Immature natural killer cell (primary cell): ENCODE measurements around the gene HS3ST6. TPM values are rescaled to one million over a fixed set of nuclear protein-coding genes. Genes with fewer than 3 reads are reported as not detected.
"Not testable (repeated sequence)": the region's sequence is repeated elsewhere in the genome, so short reads cannot be mapped to it uniquely, and the experiment has no call there.

Experiments
- DNase-seq, 3 donors: peaks; one replicate each; pipeline ENCODE4 v3.0.0; 2022; ENCODE audit warnings: mixed read lengths in 1 of 3
- H3K27ac Mint-ChIP-seq, 6 donors: one replicate each; pipeline ENCODE4 v1.8.0; 2020; ENCODE audit warnings: mixed read lengths in 6 of 6, mild to moderate bottlenecking in 5 of 6, inconsistent platforms in 4 of 6, moderate library complexity in 3 of 6
- H3K27me3 Mint-ChIP-seq, 3 donors: one replicate each; pipeline ENCODE4 v1.8.0; 2020 to 2021; ENCODE audit warnings: low read depth in 3 of 3, mild to moderate bottlenecking in 3 of 3, mixed read lengths in 3 of 3, moderate library complexity in 3 of 3, inconsistent platforms in 1 of 3
- H3K36me3 Mint-ChIP-seq, 3 donors: one replicate each; pipeline ENCODE4 v1.8.0; 2020; ENCODE audit warnings: mixed read lengths in 3 of 3, inconsistent platforms in 2 of 3, mild to moderate bottlenecking in 2 of 3
- H3K4me1 Mint-ChIP-seq, 2 donors: one replicate each; pipeline ENCODE4 v1.8.0; 2020; ENCODE audit warnings: inconsistent platforms in 2 of 2, mild to moderate bottlenecking in 2 of 2, mixed read lengths in 2 of 2, moderate library complexity in 1 of 2
- H3K4me3 Mint-ChIP-seq, 5 donors: one replicate each; pipeline ENCODE4 v1.8.0; 2020; ENCODE audit warnings: mild to moderate bottlenecking in 5 of 5, mixed read lengths in 5 of 5, inconsistent platforms in 3 of 5, moderate library complexity in 3 of 5
- H3K9me3 Mint-ChIP-seq, 6 donors: one replicate each; pipeline ENCODE4 v1.8.0; 2020; ENCODE audit warnings: mild to moderate bottlenecking in 6 of 6, mixed read lengths in 6 of 6, inconsistent platforms in 4 of 6, moderate library complexity in 3 of 6
- polyA plus RNA-seq, 3 donors: library from polyadenylated mRNA; unstranded; fragments of 300-500 nt; fragmentation: Illumina TruSeq; gene quantifications; one replicate each; pipeline ENCODE4 v1.2.3, GENCODE V29; 2021

The HS3ST6 gene
- polyA plus RNA-seq, 3 donors from 2014 or later, result not detected

DNA sequence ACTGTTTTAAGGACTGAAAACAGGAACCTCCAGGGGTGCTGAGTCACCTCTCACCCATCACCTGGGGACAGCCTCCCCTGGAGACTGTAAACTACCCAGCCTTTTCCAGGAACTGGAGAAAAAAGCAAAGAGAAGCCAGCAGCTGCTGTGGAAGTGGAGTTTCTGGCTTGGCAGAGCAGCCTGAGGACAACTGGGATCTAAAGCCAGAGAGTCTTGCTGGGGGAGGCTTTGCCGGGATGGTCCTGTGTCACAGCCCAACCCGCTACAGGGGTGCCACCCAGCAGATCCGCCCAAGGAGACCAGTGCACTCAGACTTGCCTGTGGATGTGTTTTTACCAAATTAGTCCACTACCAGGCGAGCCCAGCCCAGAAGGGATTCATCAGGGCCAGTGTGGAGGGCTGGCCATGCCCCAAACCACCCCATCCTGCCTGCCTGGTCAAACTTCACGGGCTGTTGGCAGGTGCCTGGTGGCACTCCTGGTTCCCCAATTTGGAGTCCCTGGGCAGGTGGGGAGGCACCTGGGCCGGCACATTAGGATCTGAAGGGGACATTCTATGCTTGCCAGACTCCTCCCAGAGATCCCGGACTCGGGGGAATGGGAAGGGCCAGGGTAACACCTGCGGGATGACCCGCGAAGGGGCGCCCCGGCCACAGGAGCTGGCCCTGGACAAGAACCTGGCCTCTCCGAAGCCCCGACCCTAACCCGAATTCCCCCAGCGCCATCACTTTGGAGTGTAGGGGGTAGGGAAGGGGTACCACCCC is 24.0 kb upstream of the HS3ST6 start:
- Mint-ChIP-seq H3K36me3 (peaks cover 0 to 11% (median 3%) of the 10 kb centered on the region in 3 donors), H3K27ac (peak overlapping the region in 3 of 6 donors; percentile 50 to 83 (median 62)), H3K4me3 (peak overlapping the region; percentile 78 to 89 (median 87)), H3K4me1 (peaks cover 15 to 24% of the 10 kb centered on the region in 2 donors), H3K27me3 (peaks cover 0 to 7% (median under 1%) of the 10 kb centered on the region in 3 donors), H3K9me3 (no peaks in the 10 kb centered on the region)
- DNase-seq, result no peak

DNA sequence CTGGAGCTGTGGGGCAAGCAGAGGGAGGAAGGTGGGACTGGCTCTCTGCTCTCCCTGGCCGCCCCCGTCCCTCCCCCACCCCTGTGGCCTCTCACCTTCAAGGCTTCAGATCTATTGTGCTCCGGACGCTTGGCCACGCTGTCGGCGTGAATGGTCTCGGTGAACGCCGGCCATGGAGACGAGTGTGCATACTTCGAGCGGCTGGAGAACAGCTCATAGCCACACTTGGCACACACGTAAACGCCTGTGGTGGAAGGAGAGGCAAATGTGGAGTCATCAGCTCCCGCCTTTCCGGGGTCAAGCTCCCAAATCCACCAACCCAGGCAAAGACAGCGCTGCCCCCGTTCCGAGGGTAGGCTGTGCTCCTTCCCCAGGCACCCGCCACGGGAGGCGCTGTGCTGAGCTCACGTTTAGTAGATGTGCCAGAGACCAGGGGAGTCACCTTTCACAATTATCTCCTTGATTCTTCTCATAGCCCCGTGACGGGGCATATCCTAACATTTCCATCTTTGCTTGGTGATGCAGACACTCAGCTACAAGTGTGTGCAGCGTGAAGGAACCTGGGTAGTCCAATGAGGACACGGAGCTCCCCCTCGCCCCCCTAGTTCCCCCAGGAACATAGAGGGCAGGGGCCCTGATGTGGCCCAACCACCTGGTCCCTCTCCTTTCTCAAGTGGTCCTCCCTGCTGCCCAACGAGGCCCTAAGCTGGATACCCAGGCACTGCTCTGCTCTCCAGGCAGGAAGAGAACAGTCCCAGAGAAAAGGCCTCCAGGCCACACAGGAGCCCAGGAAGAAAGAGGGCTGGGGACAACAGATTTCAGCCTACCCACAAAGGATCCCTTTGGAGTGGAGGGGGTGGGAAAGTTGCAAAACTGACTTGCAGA is 23.2 kb upstream of the HS3ST6 start:
- Mint-ChIP-seq H3K36me3 (peaks cover 0 to 11% (median 3%) of the 10 kb centered on the region in 3 donors), H3K27me3 (peaks cover 0 to 7% (median 0%) of the 10 kb centered on the region in 3 donors), H3K4me3 (peak overlapping the region; percentile 78 to 89 (median 87)), H3K4me1 (peaks cover 15 to 24% of the 10 kb centered on the region in 2 donors), H3K27ac (no peak overlapping the region), H3K9me3 (no peaks in the 10 kb centered on the region)
- DNase-seq, result no peak

DNA sequence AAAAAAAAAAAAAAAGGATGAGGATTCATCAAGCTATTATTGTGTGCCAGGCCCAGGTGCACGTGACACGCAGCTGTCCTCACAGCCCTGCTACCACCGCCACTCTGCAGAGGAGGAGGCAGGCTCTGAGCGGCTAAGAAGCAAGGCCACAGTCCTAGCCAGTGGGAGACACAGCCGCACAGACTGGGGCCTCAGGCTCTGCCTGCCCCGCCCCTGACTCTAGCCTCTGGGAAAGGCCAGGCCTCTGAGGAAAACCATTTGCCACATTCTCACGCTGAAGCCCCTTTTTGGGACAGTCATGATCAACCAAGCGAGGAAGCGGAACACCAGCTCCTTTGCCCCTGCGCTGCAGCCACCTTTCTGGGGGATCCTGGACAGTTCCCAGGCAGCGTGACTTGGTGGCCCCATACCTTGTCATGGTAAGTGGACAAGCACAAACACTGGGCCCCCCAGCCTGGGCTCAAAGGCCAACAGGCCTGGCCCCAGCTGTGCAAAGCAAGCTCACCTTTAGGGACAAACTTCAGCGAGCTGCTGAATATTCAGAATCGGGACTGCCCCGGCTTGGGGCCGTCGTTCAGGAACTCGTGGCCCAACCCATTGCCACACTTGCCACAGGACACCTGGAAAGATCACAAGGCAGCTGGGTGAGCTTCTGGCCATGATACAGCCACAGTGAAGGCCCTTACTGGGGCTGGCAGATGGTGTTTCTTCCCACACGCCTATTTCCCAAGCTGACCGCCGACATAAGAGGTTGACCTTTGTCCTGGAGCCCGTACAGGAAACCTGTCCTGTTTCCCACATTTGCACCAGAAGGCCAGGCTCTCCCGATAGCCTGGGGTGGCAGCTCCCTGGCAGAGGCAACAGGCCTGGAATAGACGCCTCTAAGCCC is 22.3 kb upstream of the HS3ST6 start:
- Mint-ChIP-seq H3K4me3 (peak overlapping the region in 1 of 5 donors; percentile 4), H3K36me3 (peaks cover 0 to 11% (median 3%) of the 10 kb centered on the region in 3 donors), H3K27me3 (peaks cover 0 to 7% (median 0%) of the 10 kb centered on the region in 3 donors), H3K27ac (no peak overlapping the region), H3K4me1 (peaks cover 15 to 24% of the 10 kb centered on the region in 2 donors), H3K9me3 (no peaks in the 10 kb centered on the region)
- no peak for DNase-seq

DNA sequence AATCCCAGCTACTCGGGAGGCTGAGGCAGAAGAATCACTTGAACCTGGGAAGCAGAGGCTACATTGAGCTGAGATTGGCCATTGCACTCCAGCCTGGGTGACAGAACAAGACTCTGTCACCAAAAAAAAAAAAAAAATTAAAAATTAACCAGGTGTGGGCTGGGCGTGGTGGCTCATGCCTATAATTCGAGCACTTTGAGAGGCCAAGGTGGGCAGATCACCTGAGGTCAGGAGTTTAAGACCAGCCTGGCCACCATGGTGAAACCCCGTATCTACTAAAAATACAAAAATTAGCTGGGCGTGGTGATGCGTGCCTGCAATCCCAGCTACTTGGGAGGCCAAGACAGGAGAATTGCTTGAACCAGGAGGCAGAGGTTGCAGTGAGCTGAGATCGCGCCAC is 21.6 kb upstream of the HS3ST6 start:
- H3K4me3 Mint-ChIP-seq, H3K9me3 Mint-ChIP-seq, H3K27me3 Mint-ChIP-seq, H3K27ac Mint-ChIP-seq, DNase-seq: not testable (repeated sequence)
- Mint-ChIP-seq H3K4me1 (peaks cover 15 to 24% of the 10 kb centered on the region in 2 donors), H3K36me3 (peaks cover 0 to 11% (median 3%) of the 10 kb centered on the region in 3 donors)

DNA sequence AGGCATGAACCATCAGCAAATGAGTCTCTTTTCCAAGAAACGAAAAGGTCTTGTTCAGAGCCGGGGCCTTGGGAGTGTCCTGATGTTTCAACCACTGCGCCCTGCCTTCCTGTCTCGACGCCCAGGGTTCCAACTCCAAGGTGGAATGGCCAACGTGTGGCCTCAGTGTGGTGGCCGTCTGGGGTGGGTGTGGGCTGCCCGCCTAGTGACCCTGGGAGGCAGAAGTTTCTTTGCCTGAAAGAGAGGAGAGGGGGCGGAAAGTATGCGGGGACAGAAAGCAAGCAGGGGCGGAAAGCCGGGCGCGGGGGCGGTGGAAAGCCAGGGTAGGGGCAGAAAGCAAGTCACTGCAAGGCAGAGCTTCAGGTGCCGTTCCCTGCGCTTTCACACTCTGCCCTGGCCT is 20.7 kb upstream of the HS3ST6 start:
- no peak for DNase-seq
- Mint-ChIP-seq H3K4me1 (peaks cover 15 to 18% of the 10 kb centered on the region in 2 donors), H3K9me3 (no peaks in the 10 kb centered on the region), H3K36me3 (peaks cover 0 to 11% (median 3%) of the 10 kb centered on the region in 3 donors), H3K27me3 (peaks cover 0 to 4% (median 0%) of the 10 kb centered on the region in 3 donors), H3K4me3 (no peak overlapping the region), H3K27ac (no peak overlapping the region)

DNA sequence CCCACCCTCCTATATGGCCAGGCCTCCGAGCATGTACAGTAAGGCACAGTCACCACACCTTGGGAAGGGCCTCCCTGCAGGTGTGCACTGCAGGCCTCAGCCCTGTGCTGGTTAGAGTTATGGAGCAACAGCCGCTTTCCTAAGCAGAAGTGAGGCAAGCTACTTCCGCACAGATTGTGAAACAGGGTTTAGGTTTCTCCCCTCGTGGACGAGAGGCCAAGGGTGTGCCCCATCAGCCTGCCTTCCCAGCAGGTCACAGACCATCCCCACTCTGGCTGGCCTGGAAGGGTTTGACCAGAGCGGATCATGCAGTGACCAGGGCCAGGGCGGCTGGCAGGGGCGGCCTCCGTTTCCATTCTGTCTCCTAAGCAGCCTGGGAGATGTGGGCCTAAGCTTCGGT is 20.1 kb upstream of the HS3ST6 start:
- Mint-ChIP-seq H3K36me3 (peaks cover 0 to 11% (median 3%) of the 10 kb centered on the region in 3 donors), H3K4me3 (no peak overlapping the region), H3K27me3 (peaks cover 0 to 4% (median 0%) of the 10 kb centered on the region in 3 donors), H3K4me1 (peaks cover 10 to 14% of the 10 kb centered on the region in 2 donors), H3K9me3 (no peaks in the 10 kb centered on the region), H3K27ac (no peak overlapping the region)
- DNase-seq, result no peak

DNA sequence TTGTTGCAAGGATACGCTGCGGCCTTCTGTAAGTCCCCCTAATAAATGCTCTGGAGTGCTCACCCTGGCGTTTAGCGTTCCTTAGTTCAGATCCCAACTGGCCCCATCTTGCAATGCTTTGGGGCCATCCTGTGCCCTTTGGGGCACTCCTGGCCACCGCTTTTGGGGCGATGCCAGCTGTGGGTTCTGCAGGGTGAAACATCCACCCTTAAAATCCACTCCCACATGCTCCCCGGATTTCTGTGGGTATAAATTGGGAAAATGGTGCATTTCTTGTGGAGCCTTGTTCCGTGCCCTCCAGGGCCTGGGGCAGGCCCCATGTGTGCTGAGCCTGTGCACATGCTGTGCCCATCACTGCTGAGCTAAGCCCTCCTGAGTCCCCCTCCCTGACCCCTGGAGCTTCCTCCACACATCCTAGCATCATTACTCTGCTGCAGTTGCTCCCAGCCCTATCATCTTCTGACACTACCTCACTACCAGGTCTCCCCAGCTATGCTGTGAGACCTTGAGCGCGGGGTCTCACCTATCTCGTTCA is 18.8 kb upstream of the HS3ST6 start:
- H3K4me3 Mint-ChIP-seq, result no peak overlapping the region
- H3K27ac Mint-ChIP-seq, result no peak overlapping the region
- H3K4me1 Mint-ChIP-seq, result peaks cover 4 to 7% of the 10 kb centered on the region in 2 donors
- no peaks in the 10 kb centered on the region for H3K27me3 Mint-ChIP-seq
- peaks cover 0 to 11% (median 3%) of the 10 kb centered on the region in 3 donors for H3K36me3 Mint-ChIP-seq
- no peaks in the 10 kb centered on the region for H3K9me3 Mint-ChIP-seq
- DNase-seq, result no peak

DNA sequence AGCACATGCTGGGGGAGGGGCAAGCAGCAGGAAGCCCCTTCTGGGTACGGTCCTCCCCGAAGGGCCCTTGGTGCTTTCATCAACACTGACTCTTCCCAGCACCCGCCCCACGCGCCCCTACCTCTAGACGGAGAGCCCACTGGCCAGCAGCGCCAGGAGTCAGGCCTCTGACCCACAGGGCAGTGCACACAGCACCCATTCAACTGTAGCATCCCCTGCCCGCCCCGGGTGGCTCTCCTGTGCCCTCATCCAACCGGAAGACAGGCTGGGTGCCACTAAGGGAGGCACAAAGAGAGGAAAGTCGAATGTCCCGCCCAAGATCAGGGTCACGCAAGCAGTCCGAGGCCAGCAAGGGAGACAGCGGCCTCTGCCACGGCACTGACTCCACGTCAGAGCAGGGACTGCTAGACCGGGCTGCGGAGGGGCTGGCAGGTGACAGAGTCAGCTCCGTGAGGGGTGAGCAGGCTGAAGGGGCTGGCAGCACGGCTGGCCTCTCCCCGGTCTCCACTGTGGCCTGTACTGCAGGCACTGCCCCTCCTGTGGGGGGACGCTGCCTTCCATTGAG is 15.0 kb upstream of the HS3ST6 start:
- H3K4me1 Mint-ChIP-seq, result peaks cover 3 to 6% of the 10 kb centered on the region in 2 donors
- no peaks in the 10 kb centered on the region for H3K9me3 Mint-ChIP-seq
- H3K36me3 Mint-ChIP-seq, result peaks cover 0 to 3% (median 2%) of the 10 kb centered on the region in 3 donors
- peaks cover 0 to 2% (median 2%) of the 10 kb centered on the region in 3 donors for H3K27me3 Mint-ChIP-seq
- no peak for DNase-seq
- no peak overlapping the region for H3K27ac Mint-ChIP-seq
- no peak overlapping the region for H3K4me3 Mint-ChIP-seq

DNA sequence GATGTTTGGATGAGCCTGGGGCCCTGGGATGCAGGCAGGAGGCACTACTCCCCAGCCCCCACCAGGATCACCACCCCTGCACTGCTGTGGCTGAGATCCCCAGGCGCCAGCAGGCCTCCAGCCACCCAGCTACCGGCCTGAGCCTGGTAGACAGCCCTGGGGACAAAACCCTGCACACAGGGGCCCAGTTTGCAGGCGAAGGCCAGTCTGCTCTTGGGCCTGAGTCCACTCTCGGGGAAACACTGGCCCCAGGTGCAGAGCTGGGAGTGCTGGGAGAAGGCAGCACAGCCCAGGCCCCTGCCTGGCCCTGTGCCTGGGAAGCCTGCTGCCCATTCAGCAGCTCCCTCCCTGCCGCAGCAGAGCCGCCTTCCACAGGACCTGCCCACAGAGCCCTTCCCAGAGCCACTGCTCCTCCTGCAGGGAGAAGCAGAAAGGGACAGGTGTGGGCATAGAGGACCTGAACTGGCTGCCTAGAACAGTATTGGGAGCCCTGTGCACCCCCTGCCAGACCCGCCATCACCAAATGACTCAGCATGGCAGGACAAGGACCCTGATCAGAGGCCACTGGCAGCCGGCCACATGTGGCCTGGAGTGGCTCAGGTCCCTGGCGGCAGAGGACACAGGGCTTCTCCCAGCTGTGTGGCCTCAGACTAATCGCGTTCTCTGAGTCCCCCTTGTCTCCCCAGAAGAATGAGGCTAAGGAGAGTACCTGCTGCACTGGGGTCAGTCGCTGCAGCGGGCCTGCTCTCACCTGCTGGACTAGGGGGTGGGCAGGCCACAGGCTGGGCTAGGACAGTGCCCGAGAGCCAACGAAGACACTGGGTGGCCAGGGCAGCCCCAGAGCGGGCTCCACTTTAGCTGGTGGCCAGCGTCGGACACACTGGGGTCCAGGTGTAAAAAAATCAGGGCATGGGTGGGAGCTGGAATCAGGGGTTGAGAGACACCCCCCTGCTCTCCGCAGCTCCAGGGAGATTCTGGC is 14.1 kb upstream of the HS3ST6 start:
- H3K27ac Mint-ChIP-seq, result no peak overlapping the region
- no peak overlapping the region for H3K4me3 Mint-ChIP-seq
- H3K27me3 Mint-ChIP-seq, result peaks cover 0 to 2% (median 2%) of the 10 kb centered on the region in 3 donors
- no peak for DNase-seq
- no peaks in the 10 kb centered on the region for H3K9me3 Mint-ChIP-seq
- H3K36me3 Mint-ChIP-seq, result no peaks in the 10 kb centered on the region
- peaks cover 3 to 6% of the 10 kb centered on the region in 2 donors for H3K4me1 Mint-ChIP-seq

DNA sequence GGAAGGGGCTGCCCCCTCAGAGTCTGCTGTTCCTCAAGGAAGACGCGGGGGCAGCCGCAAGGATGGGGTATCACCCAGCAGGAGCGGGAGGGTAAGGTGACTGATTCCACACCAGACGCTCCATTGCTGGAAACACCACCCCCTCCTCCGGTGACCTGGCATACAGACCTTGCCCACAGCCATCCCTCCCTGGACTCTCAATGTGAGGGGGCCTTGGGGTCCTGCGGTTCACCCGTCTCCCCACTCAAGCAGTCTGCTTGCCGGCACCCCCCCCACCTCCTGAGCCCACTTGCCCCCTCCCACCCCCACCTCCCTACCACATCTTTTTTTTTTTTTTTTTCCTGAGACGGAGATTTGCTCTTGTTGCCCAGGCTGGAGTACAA is 12.1 kb upstream of the HS3ST6 start:
- Mint-ChIP-seq H3K9me3 (no peaks in the 10 kb centered on the region), H3K4me3 (peak overlapping the region in 2 of 5 donors; percentile 33 to 53), H3K36me3 (no peaks in the 10 kb centered on the region), H3K27ac (no peak overlapping the region), H3K4me1 (peaks cover 3 to 6% of the 10 kb centered on the region in 2 donors), H3K27me3 (peaks cover 1 to 2% (median 2%) of the 10 kb centered on the region in 3 donors)
- no peak for DNase-seq

DNA sequence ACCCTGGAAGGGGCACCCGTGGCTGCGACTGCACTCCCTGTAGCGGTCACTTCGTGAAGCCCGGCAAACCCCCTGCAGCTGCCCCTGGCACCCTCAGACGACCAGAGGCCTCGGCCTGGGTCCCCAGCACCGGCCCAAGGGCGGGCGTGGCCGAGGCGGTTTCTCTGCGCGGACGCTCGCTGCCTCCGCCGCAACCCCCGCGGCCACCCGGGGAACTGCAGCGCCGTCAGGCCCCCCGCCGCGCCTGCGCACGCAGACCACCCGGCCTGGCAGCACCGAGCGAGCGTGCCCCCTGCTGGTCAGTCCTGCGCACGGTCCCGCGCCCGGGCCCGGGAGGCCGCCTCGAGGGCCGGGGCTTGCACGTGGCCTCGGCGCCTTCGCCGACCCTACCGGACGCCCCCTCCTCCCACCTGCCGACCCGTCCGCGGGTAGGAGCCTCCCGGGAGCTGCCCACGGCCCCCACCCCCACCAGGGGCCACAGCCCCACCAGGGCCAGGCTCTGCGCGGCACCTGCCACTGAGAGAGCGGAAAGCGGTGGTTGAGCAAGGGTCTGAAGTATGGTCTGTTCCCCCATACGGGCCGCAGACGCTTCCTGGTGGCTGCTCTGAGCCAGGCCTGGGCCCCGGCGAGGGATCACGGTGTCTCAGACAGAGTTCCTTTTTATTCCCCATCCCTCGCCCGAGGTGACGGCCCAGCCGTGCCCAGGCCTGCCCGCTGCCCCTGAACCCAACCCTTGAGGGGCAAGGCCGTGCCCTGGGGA is 11.5 kb upstream of the HS3ST6 start:
- H3K36me3 Mint-ChIP-seq, result no peaks in the 10 kb centered on the region
- H3K27ac Mint-ChIP-seq, result no peak overlapping the region
- H3K4me3 Mint-ChIP-seq, result peak overlapping the region in 2 of 5 donors; percentile 24 to 41
- peak; percentile 92 to 93 (median 93) for DNase-seq
- no peaks in the 10 kb centered on the region for H3K9me3 Mint-ChIP-seq
- peaks cover 3 to 6% of the 10 kb centered on the region in 2 donors for H3K4me1 Mint-ChIP-seq
- H3K27me3 Mint-ChIP-seq, result peaks cover 1 to 5% (median 2%) of the 10 kb centered on the region in 3 donors
